Muscle of leg (tissue), 11 donors: ENCODE data around the gene FAM20A. TPM values are rescaled to one million over a fixed set of nuclear protein-coding genes. Genes with fewer than 3 reads are reported as not detected.

ENCODE experiments used
- DNase-seq: peaks from one replicate; pipeline ENCODE4 v3.0.0; 2013
- H3K27ac ChIP-seq: one replicate; pipeline ENCODE4 v1.5.1; 2013; ENCODE audit warnings: mild to moderate bottlenecking, low read length, control low read depth
- H3K27me3 ChIP-seq: one replicate; pipeline ENCODE4 v1.6.1; 2013; ENCODE audit warnings: low read length; ENCODE audit not compliant: control insufficient read depth, insufficient read depth
- H3K36me3 ChIP-seq: one replicate; pipeline ENCODE4 v1.6.1; 2013; ENCODE audit warnings: low read length; ENCODE audit not compliant: control insufficient read depth, insufficient read depth
- H3K4me1 ChIP-seq: one replicate; pipeline ENCODE4 v1.6.1; 2013; ENCODE audit warnings: low read length; ENCODE audit not compliant: control insufficient read depth, insufficient read depth
- H3K4me3 ChIP-seq: one replicate; pipeline ENCODE4 v1.5.1; 2013; ENCODE audit warnings: low read length, control low read depth
- H3K9me3 ChIP-seq: replicated peaks from 2 replicates; pipeline ENCODE4 v1.6.1; 2013; ENCODE audit warnings: low read depth, low read length; ENCODE audit not compliant: control insufficient read depth
- WGBS: methylation state at CpG from one replicate; pipeline ENCODE4 v1.1.5; 2013; ENCODE audit warnings: missing lambda C conversion rate; ENCODE audit not compliant: insufficient coverage; 5-methylcytosine and 5-hydroxymethylcytosine counted together
- polyA plus RNA-seq, 8 donors: library from polyadenylated mRNA; unstranded; fragments of 120-200 nt; gene quantifications; one replicate each; pipeline versions ENCODE4 v1.2.1 to v1.2.3, GENCODE V29; 2013; ENCODE audit warnings: inconsistent platforms in 1 of 8, low replicate concordance in 1 of 8; ENCODE audit not compliant: insufficient read length in 8 of 8, insufficient read depth in 1 of 8
- total RNA-seq: library from RNA; stranded (reverse); fragments of 120-200 nt; gene quantifications from one replicate; pipeline ENCODE4 v1.2.4, GENCODE V29; 2013

Gene FAM20A
- total and polyA plus RNA-seq, 9 donors, result 4.4 to 12.7 (median 8.2) TPM

GRCh38 chr17:68570526-68570925, 30.6 kb downstream of the FAM20A start:
- Histone ChIP-seq H3K9me3 (no peaks in the 10 kb centered on the region), H3K36me3 (no peaks in the 10 kb centered on the region), H3K4me1 (no peaks in the 10 kb centered on the region), H3K4me3 (no peak overlapping the region), H3K27ac (no peak overlapping the region), H3K27me3 (peaks cover 10% of the 10 kb centered on the region)
- DNase-seq, result peak; percentile 68
- WGBS, result no CpG with 5 or more reads among the region's 1 CpG

- Histone ChIP-seq H3K36me3 (no peaks in the 10 kb centered on the region), H3K27me3 (peaks cover 10% of the 10 kb centered on the region), H3K4me3 (no peak overlapping the region), H3K27ac (no peak overlapping the region), H3K9me3 (no peaks in the 10 kb centered on the region), H3K4me1 (no peaks in the 10 kb centered on the region)
- DNase-seq, result no peak
Measured at GRCh38 chr17:68569346-68569745, 31.8 kb downstream of the FAM20A start.

- Histone ChIP-seq H3K36me3 (no peaks in the 10 kb centered on the region), H3K27ac (no peak overlapping the region), H3K27me3 (peaks cover 10% of the 10 kb centered on the region), H3K4me3 (no peak overlapping the region), H3K4me1 (no peaks in the 10 kb centered on the region), H3K9me3 (no peaks in the 10 kb centered on the region)
- no peak for DNase-seq
- no CpG with 5 or more reads among the region's 2 CpGs for WGBS
Measured at GRCh38 chr17:68568581-68568980, 32.6 kb downstream of the FAM20A start.

- H3K27ac ChIP-seq, result no peak overlapping the region
- peaks cover 7% of the 10 kb centered on the region for H3K27me3 ChIP-seq
- H3K4me3 ChIP-seq, result no peak overlapping the region
- no peaks in the 10 kb centered on the region for H3K9me3 ChIP-seq
- no peaks in the 10 kb centered on the region for H3K36me3 ChIP-seq
- WGBS, result 100% methylated on average over 3 of the region's 8 CpGs
- no peaks in the 10 kb centered on the region for H3K4me1 ChIP-seq
- DNase-seq, result no peak
Measured at GRCh38 chr17:68567581-68567980, 33.6 kb downstream of the FAM20A start.

- H3K4me3 ChIP-seq, result no peak overlapping the region
- no peaks in the 10 kb centered on the region for H3K9me3 ChIP-seq
- H3K36me3 ChIP-seq, result no peaks in the 10 kb centered on the region
- peaks cover 5% of the 10 kb centered on the region for H3K27me3 ChIP-seq
- H3K27ac ChIP-seq, result no peak overlapping the region
- no peak for DNase-seq
- WGBS, result 77% methylated on average over 3 of the region's 3 CpGs
- no peaks in the 10 kb centered on the region for H3K4me1 ChIP-seq
Measured at GRCh38 chr17:68567035-68567434, 34.1 kb downstream of the FAM20A start.

- Histone ChIP-seq H3K36me3 (no peaks in the 10 kb centered on the region), H3K27ac (no peak overlapping the region), H3K4me3 (no peak overlapping the region), H3K4me1 (no peaks in the 10 kb centered on the region), H3K27me3 (peaks cover 4% of the 10 kb centered on the region), H3K9me3 (no peaks in the 10 kb centered on the region)
- WGBS, result no CpG with 5 or more reads among the region's 2 CpGs
- DNase-seq, result no peak
Measured at GRCh38 chr17:68566442-68566738, 34.8 kb downstream of the FAM20A start.

- no peaks in the 10 kb centered on the region for H3K4me1 ChIP-seq
- no peaks in the 10 kb centered on the region for H3K9me3 ChIP-seq
- H3K36me3 ChIP-seq, result no peaks in the 10 kb centered on the region
- no peak overlapping the region for H3K27ac ChIP-seq
- no peak overlapping the region for H3K4me3 ChIP-seq
- H3K27me3 ChIP-seq, result peaks cover 4% of the 10 kb centered on the region
- WGBS, result 44% methylated on average over 2 of the region's 3 CpGs
- peak; percentile 55 for DNase-seq
Measured at GRCh38 chr17:68565661-68566441, 35.3 kb downstream of the FAM20A start.

GRCh38 chr17:68564415-68565111, 36.6 kb downstream of the FAM20A start:
- Histone ChIP-seq H3K36me3 (no peaks in the 10 kb centered on the region), H3K4me3 (no peak overlapping the region), H3K27me3 (peaks cover 4% of the 10 kb centered on the region), H3K27ac (no peak overlapping the region), H3K4me1 (no peaks in the 10 kb centered on the region), H3K9me3 (no peaks in the 10 kb centered on the region)
- DNase-seq, result no peak
- WGBS, result 84% methylated on average over 3 of the region's 8 CpGs

- WGBS, result 92% methylated on average over 4 of the region's 4 CpGs
- H3K4me1 ChIP-seq, result no peaks in the 10 kb centered on the region
Measured at GRCh38 chr17:68562736-68563135, 38.4 kb downstream of the FAM20A start.

GRCh38 chr17:68560966-68561720, 40.0 kb downstream of the FAM20A start:
- Histone ChIP-seq H3K27me3 (peaks cover 2% of the 10 kb centered on the region), H3K4me1 (no peaks in the 10 kb centered on the region), H3K4me3 (no peak overlapping the region), H3K36me3 (no peaks in the 10 kb centered on the region), H3K9me3 (no peaks in the 10 kb centered on the region), H3K27ac (peak overlapping the region; percentile 20)
- WGBS, result no CpG with 5 or more reads among the region's 3 CpGs
- peak; percentile 84 for DNase-seq

More at GRCh38 chr17:68562736-68563135, 38.4 kb downstream of the FAM20A start:
- H3K27ac ChIP-seq, result no peak overlapping the region
- no peaks in the 10 kb centered on the region for H3K9me3 ChIP-seq
- H3K4me3 ChIP-seq, result no peak overlapping the region
- no peaks in the 10 kb centered on the region for H3K36me3 ChIP-seq
- no peak for DNase-seq
- H3K27me3 ChIP-seq, result peaks cover 4% of the 10 kb centered on the region
